GM18519 (cell line): ENCODE measurements around the gene DLST.

Experiments used
- ATAC-seq: cut with Tn5 transposase; IDR thresholded peaks from one replicate; pipeline ENCODE4 v1.9.1; 2021; ENCODE audit warnings: mild to moderate bottlenecking, moderate library complexity; ENCODE audit not compliant: unreplicated experiment, low FRiP score

The DLST gene

GRCh38 chr14:74891870-74892269 lies 10.2 kb downstream of the DLST start:
- ATAC-seq = no peak

- no peak for ATAC-seq
These were observed 11.0 kb downstream of the DLST start for GRCh38 chr14:74892745-74893144.

- ATAC-seq = no peak
These were observed 11.9 kb downstream of the DLST start for GRCh38 chr14:74893614-74894091.

GRCh38 chr14:74896400-74896799 lies 14.7 kb downstream of the DLST start:
- no peak for ATAC-seq

- no peak for ATAC-seq
These were observed 15.9 kb downstream of the DLST start for GRCh38 chr14:74897642-74898041.

- ATAC-seq = no peak
These were observed 16.4 kb downstream of the DLST start for GRCh38 chr14:74898083-74898482.

GRCh38 chr14:74898694-74899093 lies 17.0 kb downstream of the DLST start:
- no peak for ATAC-seq

- no peak for ATAC-seq
These were observed 21.4 kb downstream of the DLST start for GRCh38 chr14:74902941-74903705.

GRCh38 chr14:74904635-74905503 lies 23.2 kb downstream of the DLST start:
- ATAC-seq = no peak

- ATAC-seq = no peak
These were observed 24.0 kb downstream of the DLST start for GRCh38 chr14:74905595-74906142.

- no peak for ATAC-seq
These were observed 25.3 kb downstream of the DLST start for GRCh38 chr14:74906925-74907521.

GRCh38 chr14:74907744-74908143 lies 26.0 kb downstream of the DLST start:
- ATAC-seq = no peak

GRCh38 chr14:74908861-74909341 lies 27.2 kb downstream of the DLST start:
- no peak for ATAC-seq

GRCh38 chr14:74909501-74909900 lies 27.8 kb downstream of the DLST start:
- ATAC-seq = no peak

GRCh38 chr14:74909911-74910310 lies 28.2 kb downstream of the DLST start:
- no peak for ATAC-seq

GRCh38 chr14:74910556-74910955 lies 28.8 kb downstream of the DLST start:
- no peak for ATAC-seq

- no peak for ATAC-seq
These were observed 29.5 kb downstream of the DLST start for GRCh38 chr14:74911221-74911620.

GRCh38 chr14:74911704-74912103 lies 30.0 kb downstream of the DLST start:
- no peak for ATAC-seq

GRCh38 chr14:74912111-74912510 lies 30.4 kb downstream of the DLST start:
- ATAC-seq = no peak

GRCh38 chr14:74912801-74913200 lies 31.1 kb downstream of the DLST start:
- ATAC-seq = no peak
